PC-9 (cell line): Measurements from ENCODE around the gene KRABD2.

ENCODE experiments used
- BruUV-seq: library from RNA; stranded (reverse); fragments of 400-500 nt; replicated peaks from 2 replicates; lab custom pipeline; 2021; lab: Mats Ljungman, UMichigan
- CTCF ChIA-PET: fragments of 300-600 bp; sonication (Branson Sonifier 250); formaldehyde crosslinking; loops from one replicate; lab custom pipeline; 2022; ENCODE audit warnings: antibody characterized with exemption; lab: Charles Lee
- POLR2A ChIA-PET: fragments of 300-600 bp; sonication (Branson Sonifier 250); formaldehyde crosslinking; loops from one replicate; lab custom pipeline; 2022; ENCODE audit warnings: antibody characterized with exemption; ENCODE audit not compliant: unreplicated experiment; lab: Charles Lee
- DNase-seq, 2 experiments: peaks; one replicate each; pipeline versions ENCODE4 v3.0.0 to v3.0.0-alpha.2; 2015 to 2022; ENCODE audit warnings: mixed read lengths in 1 of 2
- H2AFZ ChIP-seq: fragments of 200-600 bp; sonication (generic); 2 replicates; pipeline ENCODE4 v1.8.1; 2017; ENCODE audit warnings: antibody characterized with exemption
- H3F3A ChIP-seq: fragments of 200-600 bp; sonication (generic); 2 replicates; pipeline ENCODE4 v1.8.1; 2017; ENCODE audit warnings: antibody characterized with exemption, mild to moderate bottlenecking, low read depth; ENCODE audit not compliant: insufficient read depth
- H3K27ac ChIP-seq: fragments of 200-600 bp; sonication (generic); 2 replicates; pipeline ENCODE4 v1.6.1; 2016; ENCODE audit warnings: mixed run types
- H3K27me3 ChIP-seq: fragments of 200-600 bp; sonication (generic); 2 replicates; pipeline ENCODE4 v1.6.1; 2016; ENCODE audit warnings: low read depth, mixed run types; ENCODE audit not compliant: insufficient read depth
- H3K36me3 ChIP-seq: fragments of 200-600 bp; sonication (generic); 2 replicates; pipeline ENCODE4 v1.6.1; 2016; ENCODE audit warnings: low read depth, mixed run types
- H3K4me1 ChIP-seq: fragments of 200-600 bp; sonication (generic); replicated peaks from 2 replicates; pipeline ENCODE4 v1.6.1; 2016; ENCODE audit warnings: mixed run types; ENCODE audit not compliant: insufficient read depth
- H3K4me2 ChIP-seq: fragments of 200-600 bp; sonication (generic); 2 replicates; pipeline ENCODE4 v1.6.1; 2017; ENCODE audit warnings: mixed run types
- H3K4me3 ChIP-seq: fragments of 200-600 bp; sonication (generic); 2 replicates; pipeline ENCODE4 v1.6.1; 2016; ENCODE audit warnings: mixed run types
- H3K79me2 ChIP-seq: fragments of 200-600 bp; sonication (generic); 2 replicates; pipeline ENCODE4 v1.6.1; 2017; ENCODE audit warnings: low read depth, mixed run types
- H3K9me2 ChIP-seq: fragments of 200-600 bp; sonication (generic); 2 replicates; pipeline ENCODE4 v1.8.1; 2017; ENCODE audit warnings: mild to moderate bottlenecking; ENCODE audit not compliant: insufficient read depth
- H3K9me3 ChIP-seq: fragments of 200-600 bp; sonication (generic); 2 replicates; pipeline ENCODE4 v1.8.1; 2016; ENCODE audit warnings: low read depth; ENCODE audit not compliant: insufficient read depth
- H4K20me1 ChIP-seq: fragments of 200-600 bp; sonication (generic); 2 replicates; pipeline ENCODE4 v1.8.1; 2017; ENCODE audit not compliant: insufficient read depth
- EZH2 ChIP-seq: fragments of 200-600 bp; sonication (generic); IDR thresholded peaks from 2 replicates; pipeline ENCODE4 v1.8.0; 2017; ENCODE audit warnings: antibody characterized with exemption, low read depth
- intact Hi-C: fragments of 100-400 bp; cut with micrococcal nuclease; formaldehyde crosslinking; loops from one replicate; pipeline ENCODE4 v1.10.0; 2022; ENCODE audit not compliant: unreplicated experiment
- TF ChIP-seq, protein P1 (sequence below): fragments of 200-600 bp; sonication (generic); conservative IDR thresholded peaks from 2 replicates; pipeline ENCODE4 v1.6.1; 2017; ENCODE audit warnings: mixed run types, antibody characterized with exemption, mild to moderate bottlenecking, moderate library complexity

The KRABD2 gene

GRCh38 chr17:8372422-8372821, 4.1 kb downstream of the KRABD2 start:
- Histone ChIP-seq H2AFZ (no peak overlapping the region), H3K4me2 (no peak overlapping the region), H3K27ac (no peak overlapping the region), H3K36me3 (peaks cover 2% of the 10 kb centered on the region; the same call in 1 of the 2 replicates), H3K27me3 (no peaks in the 10 kb centered on the region), H3K9me3 (no peaks in the 10 kb centered on the region), H3F3A (peaks cover 22% of the 10 kb centered on the region), H4K20me1 (peaks cover 6% of the 10 kb centered on the region; the same call in 1 of the 2 replicates), H3K4me1 (0 out of 2 replicates have a peak, but pooled peaks cover 4% of the 10 kb centered on the region), H3K9me2 (no peaks in the 10 kb centered on the region), H3K4me3 (no peak overlapping the region), H3K79me2 (no peaks in the 10 kb centered on the region)
- ChIA-PET CTCF (no interaction called here), POLR2A (no interaction called here)
- peak; percentile 58 to 72 for DNase-seq
- no peak for TF ChIP-seq EZH2
- TF ChIP-seq, protein P1, sequence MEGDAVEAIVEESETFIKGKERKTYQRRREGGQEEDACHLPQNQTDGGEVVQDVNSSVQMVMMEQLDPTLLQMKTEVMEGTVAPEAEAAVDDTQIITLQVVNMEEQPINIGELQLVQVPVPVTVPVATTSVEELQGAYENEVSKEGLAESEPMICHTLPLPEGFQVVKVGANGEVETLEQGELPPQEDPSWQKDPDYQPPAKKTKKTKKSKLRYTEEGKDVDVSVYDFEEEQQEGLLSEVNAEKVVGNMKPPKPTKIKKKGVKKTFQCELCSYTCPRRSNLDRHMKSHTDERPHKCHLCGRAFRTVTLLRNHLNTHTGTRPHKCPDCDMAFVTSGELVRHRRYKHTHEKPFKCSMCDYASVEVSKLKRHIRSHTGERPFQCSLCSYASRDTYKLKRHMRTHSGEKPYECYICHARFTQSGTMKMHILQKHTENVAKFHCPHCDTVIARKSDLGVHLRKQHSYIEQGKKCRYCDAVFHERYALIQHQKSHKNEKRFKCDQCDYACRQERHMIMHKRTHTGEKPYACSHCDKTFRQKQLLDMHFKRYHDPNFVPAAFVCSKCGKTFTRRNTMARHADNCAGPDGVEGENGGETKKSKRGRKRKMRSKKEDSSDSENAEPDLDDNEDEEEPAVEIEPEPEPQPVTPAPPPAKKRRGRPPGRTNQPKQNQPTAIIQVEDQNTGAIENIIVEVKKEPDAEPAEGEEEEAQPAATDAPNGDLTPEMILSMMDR, result no peak
- BruUV-seq, result no TSS peak
- intact Hi-C loops, result no loop called here

DNA sequence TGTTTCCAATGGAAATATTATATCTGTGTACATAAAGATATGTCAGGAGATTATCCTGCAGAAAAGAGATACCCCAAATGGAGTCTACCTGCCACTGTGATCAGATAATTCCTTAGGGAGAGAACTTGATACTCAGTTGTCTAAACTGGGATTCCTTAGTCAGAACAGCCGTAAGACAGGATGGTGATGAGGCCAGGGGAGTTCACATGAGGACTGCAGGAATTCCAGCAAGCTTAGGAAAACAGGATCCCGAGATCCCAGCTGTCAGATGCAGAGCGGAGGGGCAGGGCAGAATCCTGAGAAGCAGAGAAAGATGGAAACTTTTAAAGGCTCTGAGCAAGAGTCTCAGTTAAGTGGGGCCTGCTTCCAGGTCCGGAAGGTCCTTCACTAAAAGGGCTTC, 4.7 kb downstream of the KRABD2 start:
- CTCF ChIA-PET, result no interaction called here
- no peak for DNase-seq
- BruUV-seq, result no TSS peak
- no peaks in the 10 kb centered on the region for H4K20me1 ChIP-seq
- H3K36me3 ChIP-seq, result no peaks in the 10 kb centered on the region
- H3K27me3 ChIP-seq, result no peaks in the 10 kb centered on the region
- TF ChIP-seq EZH2, result no peak
- TF ChIP-seq, protein P1, result no peak
- intact Hi-C loops, result no loop called here
- no peaks in the 10 kb centered on the region for H3K9me2 ChIP-seq
- H3K4me1 ChIP-seq, result 0 out of 2 replicates have a peak, but pooled peaks cover 4% of the 10 kb centered on the region
- H2AFZ ChIP-seq, result no peak overlapping the region
- H3K9me3 ChIP-seq, result no peaks in the 10 kb centered on the region
- peaks cover 16% of the 10 kb centered on the region for H3F3A ChIP-seq
- no peaks in the 10 kb centered on the region for H3K79me2 ChIP-seq
- no peak overlapping the region for H3K27ac ChIP-seq
- H3K4me3 ChIP-seq, result no peak overlapping the region
- H3K4me2 ChIP-seq, result no peak overlapping the region
- POLR2A ChIA-PET, result no interaction called here

DNA sequence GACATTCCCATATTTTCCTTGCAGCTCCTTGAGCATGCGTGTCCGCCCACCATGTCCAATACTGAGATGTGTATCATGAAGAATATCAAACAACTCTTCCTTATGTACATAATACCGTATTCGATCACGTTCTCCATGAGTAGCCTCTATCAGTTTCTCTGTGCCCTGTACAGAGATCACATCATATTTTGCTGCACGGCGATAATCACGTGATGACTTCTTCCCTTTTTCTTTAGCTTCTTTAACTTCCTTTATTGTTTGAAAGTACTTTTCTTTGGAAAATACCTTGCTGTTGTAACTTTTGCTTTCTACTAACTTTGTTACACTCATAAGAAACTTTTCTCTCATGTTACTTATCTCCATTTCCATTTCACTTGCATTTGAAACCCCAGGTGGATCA, 6.6 kb downstream of the KRABD2 start:
- Histone ChIP-seq H3K27me3 (no peaks in the 10 kb centered on the region), H3K36me3 (no peaks in the 10 kb centered on the region), H3K4me2 (no peak overlapping the region), H3F3A (no peaks in the 10 kb centered on the region), H3K27ac (no peak overlapping the region), H4K20me1 (no peaks in the 10 kb centered on the region), H3K79me2 (no peaks in the 10 kb centered on the region), H3K4me1 (peaks cover 17% of the 10 kb centered on the region), H2AFZ (no peak overlapping the region), H3K9me2 (no peaks in the 10 kb centered on the region), H3K9me3 (no peaks in the 10 kb centered on the region), H3K4me3 (no peak overlapping the region)
- no peak for DNase-seq
- ChIA-PET CTCF (no interaction called here), POLR2A (interaction anchor here (0.5 kb wide), 1 partner anchor 219 kb away, joined by 5 read pairs; no protein-coding TSS in a partner anchor)
- intact Hi-C loops, result no loop called here
- BruUV-seq, result no TSS peak
- TF ChIP-seq EZH2, result no peak
- TF ChIP-seq, protein P1, result no peak
